ENCODE results near the gene GOLGA6C. TPM values are rescaled to one million over a fixed set of nuclear protein-coding genes. Genes with fewer than 3 reads are reported as not detected.

Gene GOLGA6C
- total RNA-seq, 2 donors from 2014 or later: not detected

Other genes with a start within 250 kb of the GOLGA6C start
- gene PPCDC, start 234.7 kb upstream of the GOLGA6C start, total RNA-seq: 10 to 100 TPM; 10.1 to 23.1 TPM
- 10 to 100 TPM; 22.3 to 27.3 TPM for gene C15orf39, start 56.5 kb upstream of the GOLGA6C start, total RNA-seq
- gene GOLGA6D, start 24.5 kb downstream of the GOLGA6C start, total RNA-seq: not detected
- gene COMMD4, start 77.7 kb downstream of the GOLGA6C start, total RNA-seq: 100 to 1,000 TPM in 1 of 2 donors, 10 to 100 TPM in 1; 69.8 to 127 TPM
- gene NEIL1, start 88.7 kb downstream of the GOLGA6C start, total RNA-seq: 10 to 100 TPM; 34.1 to 39.6 TPM
- gene MAN2C1, start 110.3 kb downstream of the GOLGA6C start, total RNA-seq: 100 to 1,000 TPM; 115 to 176 TPM
- gene SIN3A, start 193.4 kb downstream of the GOLGA6C start, total RNA-seq: 10 to 100 TPM; 51.4 to 54.3 TPM

Data from colonic mucosa (tissue), 2 donors.